Astrocyte (in vitro differentiated cells and primary cell): ENCODE results near the gene RNASE12. TPM values are rescaled to one million over a fixed set of nuclear protein-coding genes. Genes with fewer than 3 reads are reported as not detected.

Experiments used
- DNase-seq: peaks from one replicate; pipeline ENCODE4 v3.0.0-alpha.2; 2010; ENCODE audit warnings: low read depth
- FAIRE-seq: peaks from 2 replicates; lab custom pipeline; 2011; peaks lifted over from hg19 to GRCh38; lab: Jason Lieb, UNC
- H2AFZ ChIP-seq: 2 replicates; pipeline ENCODE4 v1.6.0; 2012; ENCODE audit warnings: low read depth, low read length, inconsistent platforms
- H3K27ac ChIP-seq: 2 replicates; pipeline ENCODE4 v1.5.1; 2011; ENCODE audit warnings: low read depth, low read length, inconsistent platforms
- H3K27me3 ChIP-seq: 2 replicates; pipeline ENCODE4 v1.6.0; 2011; ENCODE audit warnings: low read length, inconsistent platforms; ENCODE audit not compliant: insufficient read depth
- H3K36me3 ChIP-seq: 2 replicates; pipeline ENCODE4 v1.5.1; 2011; ENCODE audit warnings: low read length, inconsistent platforms; ENCODE audit not compliant: insufficient read depth
- H3K4me1 ChIP-seq: 2 replicates; pipeline ENCODE4 v1.5.1; 2011; ENCODE audit warnings: low read length, inconsistent platforms; ENCODE audit not compliant: insufficient read depth
- H3K4me2 ChIP-seq: 2 replicates; pipeline ENCODE4 v1.6.0; 2012; ENCODE audit warnings: low read length, inconsistent platforms
- H3K4me3 ChIP-seq: 2 replicates; pipeline ENCODE4 v1.5.1; 2011; ENCODE audit warnings: low read depth, mild to moderate bottlenecking, low read length, inconsistent platforms; ENCODE audit not compliant: insufficient read depth
- H3K79me2 ChIP-seq: 2 replicates; pipeline ENCODE4 v1.6.0; 2012; ENCODE audit warnings: mild to moderate bottlenecking, low read length, inconsistent platforms; ENCODE audit not compliant: insufficient read depth
- H3K9ac ChIP-seq: 2 replicates; pipeline ENCODE4 v1.6.0; 2012; ENCODE audit warnings: mild to moderate bottlenecking, low read length, inconsistent platforms
- H3K9me3 ChIP-seq: 2 replicates; pipeline ENCODE4 v1.5.1; 2012; ENCODE audit warnings: low read depth, mild to moderate bottlenecking, low read length, inconsistent platforms; ENCODE audit not compliant: insufficient read depth
- H4K20me1 ChIP-seq: 2 replicates; pipeline ENCODE4 v1.6.0; 2012; ENCODE audit warnings: low read length, inconsistent platforms; ENCODE audit not compliant: insufficient read depth
- H3K27ac Mint-ChIP-seq: one replicate; pipeline ENCODE4 v1.8.0; 2021; ENCODE audit warnings: mild to moderate bottlenecking, mixed read lengths; ENCODE audit not compliant: unreplicated experiment
- H3K27me3 Mint-ChIP-seq: one replicate; pipeline ENCODE4 v1.8.0; 2021; ENCODE audit warnings: low read depth, mixed read lengths; ENCODE audit not compliant: unreplicated experiment
- H3K36me3 Mint-ChIP-seq: one replicate; pipeline ENCODE4 v1.8.0; 2021; ENCODE audit warnings: low read depth, mixed read lengths; ENCODE audit not compliant: unreplicated experiment
- H3K4me1 Mint-ChIP-seq: one replicate; pipeline ENCODE4 v1.8.0; 2021; ENCODE audit warnings: low read depth, mixed read lengths; ENCODE audit not compliant: unreplicated experiment
- H3K4me3 Mint-ChIP-seq: one replicate; pipeline ENCODE4 v1.8.0; 2021; ENCODE audit warnings: mild to moderate bottlenecking, moderate library complexity, mixed read lengths; ENCODE audit not compliant: unreplicated experiment
- H3K9me3 Mint-ChIP-seq: one replicate; pipeline ENCODE4 v1.8.0; 2021; ENCODE audit warnings: mild to moderate bottlenecking, mixed read lengths; ENCODE audit not compliant: unreplicated experiment
- CTCF ChIP-seq: IDR thresholded peaks from 2 replicates; pipeline ENCODE4 v1.5.1; 2011; ENCODE audit warnings: low read depth, mild to moderate bottlenecking, inconsistent platforms, low read length, moderate library complexity; ENCODE audit not compliant: insufficient read depth
- EZH2 ChIP-seq: IDR thresholded peaks from 2 replicates; pipeline ENCODE4 v1.6.1; 2012; ENCODE audit warnings: mild to moderate bottlenecking, low read length, inconsistent platforms; ENCODE audit not compliant: insufficient read depth
- total RNA-seq: library from RNA; stranded (reverse); gene quantifications from 2 replicates; pipeline ENCODE4 v1.2.1, GENCODE V29; 2021

RNASE12 gene
- total RNA-seq, 1 donor from 2014 or later = not detected

- DNase-seq (peak; percentile 20), FAIRE-seq (no peak)
- no peak overlapping the region for H3K27ac Mint-ChIP-seq
- peaks cover 16% of the 10 kb centered on the region for H3K4me1 Mint-ChIP-seq
- H3K36me3 ChIP-seq = no peaks in the 10 kb centered on the region
- peak overlapping the region; percentile 63 for H3K4me3 ChIP-seq
- no peaks in the 10 kb centered on the region for H3K36me3 Mint-ChIP-seq
- no peak for TF ChIP-seq EZH2
- no peak for TF ChIP-seq CTCF
- no peaks in the 10 kb centered on the region for H3K9me3 ChIP-seq
- no peaks in the 10 kb centered on the region for H4K20me1 ChIP-seq
- peaks cover 15% of the 10 kb centered on the region for H3K27me3 Mint-ChIP-seq
- no peaks in the 10 kb centered on the region for H3K9me3 Mint-ChIP-seq
- no peaks in the 10 kb centered on the region for H3K79me2 ChIP-seq
- no peak overlapping the region for H3K27ac ChIP-seq
- H3K4me1 ChIP-seq = peaks cover 13% of the 10 kb centered on the region
- H2AFZ ChIP-seq = peak overlapping the region; percentile 19
- peaks cover 17% of the 10 kb centered on the region for H3K27me3 ChIP-seq
- no peak overlapping the region for H3K9ac ChIP-seq
- H3K4me2 ChIP-seq = peak overlapping the region; percentile 81
- peak overlapping the region; percentile 88 for H3K4me3 Mint-ChIP-seq
Measured at GRCh38 chr14:20631880-20632389, 40.8 kb upstream of the RNASE12 start.

DNA sequence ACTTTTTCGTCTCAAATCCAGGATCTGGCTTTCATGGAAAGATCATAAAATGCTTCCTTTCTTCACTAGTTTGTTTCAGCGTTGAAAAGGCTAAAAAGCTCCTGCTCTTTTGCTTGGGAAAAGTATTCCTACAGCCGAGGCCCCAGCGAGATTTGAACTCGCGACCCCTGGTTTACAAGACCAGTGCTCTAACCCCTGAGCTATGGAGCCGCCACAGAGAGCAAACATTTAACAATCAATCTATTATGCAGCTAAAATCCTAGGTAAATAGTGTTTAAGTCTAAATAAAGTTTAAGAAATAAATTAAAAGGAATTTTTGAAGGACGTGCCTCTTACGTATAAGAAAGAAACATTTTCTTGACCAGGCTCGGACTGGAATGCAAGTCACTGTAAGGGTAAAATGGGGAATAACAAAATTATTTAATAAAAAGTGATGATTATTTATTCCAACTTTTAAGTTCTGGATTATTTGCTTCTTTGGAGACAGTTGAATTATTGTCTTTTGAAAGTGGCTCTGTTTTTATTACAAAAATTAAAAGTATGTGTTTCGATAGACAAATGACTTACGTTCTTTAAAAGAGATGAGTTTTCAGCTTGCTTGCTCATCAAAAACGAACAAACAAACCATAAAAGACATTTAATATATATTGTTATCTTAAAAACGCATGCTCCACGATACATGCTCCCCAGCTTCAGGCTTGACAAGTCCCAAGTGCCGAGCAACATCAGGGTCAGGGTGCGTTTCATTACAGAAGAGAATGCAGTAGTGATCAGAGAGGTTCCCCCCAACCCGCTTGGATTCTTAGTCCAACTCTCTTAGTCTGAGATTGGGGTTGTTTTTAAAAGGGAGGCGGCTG is 40.1 kb upstream of the RNASE12 start:
- H3K4me1 Mint-ChIP-seq = peaks cover 16% of the 10 kb centered on the region
- H3K9me3 Mint-ChIP-seq = no peaks in the 10 kb centered on the region
- Histone ChIP-seq H3K36me3 (no peaks in the 10 kb centered on the region), H3K4me3 (peak overlapping the region; percentile 51), H3K79me2 (no peaks in the 10 kb centered on the region), H4K20me1 (no peaks in the 10 kb centered on the region), H3K27me3 (peaks cover 20% of the 10 kb centered on the region), H3K9ac (peak overlapping the region; percentile 36), H3K9me3 (no peaks in the 10 kb centered on the region), H3K4me2 (peak overlapping the region; percentile 81), H3K4me1 (peaks cover 13% of the 10 kb centered on the region), H3K27ac (no peak overlapping the region), H2AFZ (no peak overlapping the region)
- H3K4me3 Mint-ChIP-seq = peak overlapping the region; percentile 88
- no peaks in the 10 kb centered on the region for H3K36me3 Mint-ChIP-seq
- FAIRE-seq (no peak), DNase-seq (no peak)
- TF ChIP-seq CTCF = no peak
- no peak for TF ChIP-seq EZH2
- H3K27me3 Mint-ChIP-seq = peaks cover 14% of the 10 kb centered on the region
- peak overlapping the region; percentile 28 for H3K27ac Mint-ChIP-seq
